ENCODE measurements around the gene RTBDN.
"Not testable (repeated sequence)": the region's sequence is repeated elsewhere in the genome, so short reads cannot be mapped to it uniquely, and the experiment has no call there.

The RTBDN gene

GRCh38 chr19:12800923-12801465 is 33.4 kb downstream of the RTBDN start:
- peak overlapping the region; percentile 65 to 66 for H3K4me3 ChIP-seq
- H3K27ac ChIP-seq, result peak overlapping the region; percentile 62 to 82
- no peaks in the 10 kb centered on the region for H3K27me3 ChIP-seq
- no peaks in the 10 kb centered on the region for H3K9me3 ChIP-seq
- intact Hi-C loops (cut with DNase I; ENCODE audit: low total_unique reads), result no loop called here
- peak in 1 of 2 donors; percentile 71 for DNase-seq
- peaks cover 0 to 27% (median 19%) of the 10 kb centered on the region in 4 donors for H3K4me1 ChIP-seq
- peaks cover 12 to 18% (median 18%) of the 10 kb centered on the region in 3 donors for H3K36me3 ChIP-seq
- TF ChIP-seq, protein P1, sequence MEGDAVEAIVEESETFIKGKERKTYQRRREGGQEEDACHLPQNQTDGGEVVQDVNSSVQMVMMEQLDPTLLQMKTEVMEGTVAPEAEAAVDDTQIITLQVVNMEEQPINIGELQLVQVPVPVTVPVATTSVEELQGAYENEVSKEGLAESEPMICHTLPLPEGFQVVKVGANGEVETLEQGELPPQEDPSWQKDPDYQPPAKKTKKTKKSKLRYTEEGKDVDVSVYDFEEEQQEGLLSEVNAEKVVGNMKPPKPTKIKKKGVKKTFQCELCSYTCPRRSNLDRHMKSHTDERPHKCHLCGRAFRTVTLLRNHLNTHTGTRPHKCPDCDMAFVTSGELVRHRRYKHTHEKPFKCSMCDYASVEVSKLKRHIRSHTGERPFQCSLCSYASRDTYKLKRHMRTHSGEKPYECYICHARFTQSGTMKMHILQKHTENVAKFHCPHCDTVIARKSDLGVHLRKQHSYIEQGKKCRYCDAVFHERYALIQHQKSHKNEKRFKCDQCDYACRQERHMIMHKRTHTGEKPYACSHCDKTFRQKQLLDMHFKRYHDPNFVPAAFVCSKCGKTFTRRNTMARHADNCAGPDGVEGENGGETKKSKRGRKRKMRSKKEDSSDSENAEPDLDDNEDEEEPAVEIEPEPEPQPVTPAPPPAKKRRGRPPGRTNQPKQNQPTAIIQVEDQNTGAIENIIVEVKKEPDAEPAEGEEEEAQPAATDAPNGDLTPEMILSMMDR (IDR thresholded peaks at IDR 0.05), result no peak

DNA sequence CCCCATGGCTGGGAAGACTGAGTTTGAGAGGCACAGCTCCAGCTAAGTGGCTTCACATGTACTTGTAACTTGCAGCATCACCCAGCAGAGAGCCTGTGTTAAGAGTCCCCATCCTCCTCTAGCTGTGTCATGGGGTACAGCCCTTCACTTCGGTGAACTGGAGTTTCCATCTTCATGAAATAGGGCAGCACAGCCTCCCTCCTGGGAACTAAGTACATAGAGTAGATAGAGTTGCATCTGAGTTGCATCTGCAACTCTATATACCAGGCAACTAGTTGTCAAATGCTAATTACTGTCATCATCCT is 34.0 kb downstream of the RTBDN start:
- TF ChIP-seq, protein P1 (IDR thresholded peaks at IDR 0.05), result no peak
- intact Hi-C loops (cut with DNase I; ENCODE audit: low total_unique reads), result no loop called here

GRCh38 chr19:12799742-12800465 is 34.5 kb downstream of the RTBDN start:
- peaks cover 0 to 31% (median 24%) of the 10 kb centered on the region in 4 donors for H3K4me1 ChIP-seq

More for the DNA sequence above, 34.0 kb downstream of the RTBDN start:
- Histone ChIP-seq H3K27me3 (no peaks in the 10 kb centered on the region), H3K9me3 (no peaks in the 10 kb centered on the region), H3K4me1 (peaks cover 0 to 31% (median 23%) of the 10 kb centered on the region in 4 donors), H3K36me3 (peaks cover 12 to 18% (median 18%) of the 10 kb centered on the region in 3 donors), H3K4me3 (peak overlapping the region; percentile 65 to 66), H3K27ac (peak overlapping the region in 1 of 2 donors; percentile 82)
- no peak for DNase-seq

DNA sequence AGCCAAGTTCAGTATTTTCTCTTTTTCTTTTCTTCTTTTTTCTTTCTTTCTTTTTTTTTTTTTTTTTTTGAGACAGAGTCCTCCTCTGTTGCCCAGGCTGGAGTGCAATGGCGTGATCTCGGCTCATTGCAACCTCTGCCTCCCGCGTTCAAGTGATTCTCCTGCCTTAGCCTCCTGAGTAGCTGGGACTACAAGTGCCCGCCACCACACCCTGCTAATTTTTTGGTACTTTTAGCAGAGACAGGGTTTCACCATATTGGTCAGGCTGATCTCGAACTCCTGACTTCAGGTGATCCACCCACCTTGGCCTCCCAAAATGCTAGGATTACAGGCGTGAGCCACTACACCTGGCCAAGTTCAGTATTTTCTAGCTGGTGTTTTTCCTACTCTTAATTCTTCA is 36.8 kb downstream of the RTBDN start:
- not testable (repeated sequence) for H3K9me3 ChIP-seq, H3K4me3 ChIP-seq, DNase-seq, H3K27me3 ChIP-seq, H3K27ac ChIP-seq
- Histone ChIP-seq H3K4me1 (peaks cover 0 to 40% (median 32%) of the 10 kb centered on the region in 4 donors), H3K36me3 (peaks cover 12 to 22% (median 21%) of the 10 kb centered on the region in 3 donors)
- intact Hi-C loops (cut with DNase I; ENCODE audit: low total_unique reads), result loop anchor here (2.0 to 10.0 kb wide), 2 partner anchors 31 to 1047 kb away; no protein-coding TSS in a partner anchor

More at GRCh38 chr19:12799742-12800465, 34.5 kb downstream of the RTBDN start:
- intact Hi-C loops (cut with DNase I; ENCODE audit: low total_unique reads), result loop anchor here (10.0 kb wide), 1 partner anchor 1045 kb away; no protein-coding TSS in a partner anchor
- Histone ChIP-seq H3K27me3 (no peaks in the 10 kb centered on the region), H3K9me3 (no peaks in the 10 kb centered on the region), H3K27ac (peak overlapping the region in 1 of 2 donors; percentile 82), H3K4me3 (no peak overlapping the region), H3K36me3 (peaks cover 12 to 18% (median 18%) of the 10 kb centered on the region in 3 donors)
- TF ChIP-seq, protein P1 (IDR thresholded peaks at IDR 0.05), result no peak
- DNase-seq, result no peak

GRCh38 chr19:12797141-12797587 is 37.2 kb downstream of the RTBDN start:
- H3K36me3 ChIP-seq, result peaks cover 12 to 27% (median 25%) of the 10 kb centered on the region in 3 donors
- H3K4me1 ChIP-seq, result peaks cover 0 to 36% (median 28%) of the 10 kb centered on the region in 4 donors
- DNase-seq, result no peak
- intact Hi-C loops (cut with DNase I; ENCODE audit: low total_unique reads), result loop anchor here (2.0 to 10.0 kb wide), 2 partner anchors 30 to 1048 kb away; no protein-coding TSS in a partner anchor
- H3K9me3 ChIP-seq, result no peaks in the 10 kb centered on the region
- TF ChIP-seq, protein P1 (IDR thresholded peaks at IDR 0.05), result no peak
- no peak overlapping the region for H3K4me3 ChIP-seq
- no peaks in the 10 kb centered on the region for H3K27me3 ChIP-seq
- H3K27ac ChIP-seq, result no peak overlapping the region

All from tibial artery (tissue), 4 donors.